Nephron (organoid): Measurements from ENCODE around the gene ZNF777.
A peak's percentile ranks its signal among the peaks of the same experiment; 100 is the strongest.
"Not testable (repeated sequence)": the region's sequence is repeated elsewhere in the genome, so short reads cannot be mapped to it uniquely, and the experiment has no call there.

Source experiments
- H3K27ac Mint-ChIP-seq, 3 experiments: 2 replicates each; pipeline ENCODE4 v1.8.0; 2020; ENCODE audit warnings: mixed read lengths in 3 of 3, mild to moderate bottlenecking in 2 of 3, moderate library complexity in 1 of 3
- H3K27me3 Mint-ChIP-seq: 2 replicates; pipeline ENCODE4 v1.8.0; 2021; ENCODE audit warnings: low read depth, mild to moderate bottlenecking, moderate library complexity, mixed read lengths
- H3K36me3 Mint-ChIP-seq: 2 replicates; pipeline ENCODE4 v1.8.0; 2020; ENCODE audit warnings: low read depth, mixed read lengths
- H3K4me1 Mint-ChIP-seq: 2 replicates; pipeline ENCODE4 v1.8.0; 2020; ENCODE audit warnings: mixed read lengths
- H3K4me3 Mint-ChIP-seq, 3 experiments: 2 replicates each; pipeline ENCODE4 v1.8.0; 2020; ENCODE audit warnings: mild to moderate bottlenecking in 3 of 3, mixed read lengths in 3 of 3, moderate library complexity in 2 of 3
- H3K9me3 Mint-ChIP-seq: 2 replicates; pipeline ENCODE4 v1.8.0; 2020; ENCODE audit warnings: mixed read lengths
- CTCF ChIP-seq, 3 experiments: fragments of 200-600 bp; sonication (generic); IDR thresholded peaks; one replicate each; pipeline ENCODE4 v1.5.0; 2021; ENCODE audit warnings: antibody characterized with exemption in 3 of 3; ENCODE audit not compliant: unreplicated experiment in 3 of 3

Gene ZNF777

GRCh38 chr7:149494738-149495368 is 34.0 kb upstream of the ZNF777 start:
- Mint-ChIP-seq H3K9me3 (no peaks in the 10 kb centered on the region), H3K4me3 (peak overlapping the region; percentile 98 to 99 (median 99)), H3K36me3 (peaks cover 46% of the 10 kb centered on the region), H3K27ac (peak overlapping the region in 1 of 3 experiments; percentile 97), H3K4me1 (peaks cover 21% of the 10 kb centered on the region), H3K27me3 (peaks cover 10% of the 10 kb centered on the region)
- TF ChIP-seq CTCF (IDR thresholded peaks at IDR 0.05; ENCODE audit: unreplicated experiment in 3 of 3), result no peak

GRCh38 chr7:149493975-149494374 is 33.1 kb upstream of the ZNF777 start:
- not testable (repeated sequence) for H3K27ac Mint-ChIP-seq, H3K9me3 Mint-ChIP-seq, H3K4me3 Mint-ChIP-seq, H3K27me3 Mint-ChIP-seq
- H3K4me1 Mint-ChIP-seq, result peaks cover 21% of the 10 kb centered on the region
- peaks cover 55% of the 10 kb centered on the region for H3K36me3 Mint-ChIP-seq

- Mint-ChIP-seq H3K4me1 (peaks cover 21% of the 10 kb centered on the region), H3K4me3 (no peak overlapping the region), H3K9me3 (no peaks in the 10 kb centered on the region), H3K27me3 (peaks cover 3% of the 10 kb centered on the region), H3K27ac (no peak overlapping the region), H3K36me3 (peaks cover 61% of the 10 kb centered on the region)
- TF ChIP-seq CTCF (IDR thresholded peaks at IDR 0.05; ENCODE audit: unreplicated experiment in 3 of 3), result no peak
Observed at GRCh38 chr7:149493366-149493765, 32.5 kb upstream of the ZNF777 start.

GRCh38 chr7:149490083-149490760 is 29.4 kb upstream of the ZNF777 start:
- H3K27me3 Mint-ChIP-seq, result peaks cover 3% of the 10 kb centered on the region
- H3K4me3 Mint-ChIP-seq, result no peak overlapping the region
- TF ChIP-seq CTCF (IDR thresholded peaks at IDR 0.05; ENCODE audit: unreplicated experiment in 3 of 3), result no peak
- H3K9me3 Mint-ChIP-seq, result no peaks in the 10 kb centered on the region
- peaks cover 4% of the 10 kb centered on the region for H3K4me1 Mint-ChIP-seq
- peaks cover 89% of the 10 kb centered on the region for H3K36me3 Mint-ChIP-seq
- no peak overlapping the region for H3K27ac Mint-ChIP-seq

GRCh38 chr7:149489391-149490024 is 28.6 kb upstream of the ZNF777 start:
- Mint-ChIP-seq H3K27ac (no peak overlapping the region), H3K36me3 (peaks cover 89% of the 10 kb centered on the region), H3K4me3 (no peak overlapping the region), H3K9me3 (no peaks in the 10 kb centered on the region), H3K4me1 (no peaks in the 10 kb centered on the region), H3K27me3 (peaks cover 3% of the 10 kb centered on the region)
- no peak for TF ChIP-seq CTCF (IDR thresholded peaks at IDR 0.05; ENCODE audit: unreplicated experiment in 3 of 3)

- TF ChIP-seq CTCF (IDR thresholded peaks at IDR 0.05; ENCODE audit: unreplicated experiment in 3 of 3), result no peak
- H3K4me1 Mint-ChIP-seq, result no peaks in the 10 kb centered on the region
- H3K27me3 Mint-ChIP-seq, result no peaks in the 10 kb centered on the region
- no peak overlapping the region for H3K4me3 Mint-ChIP-seq
- H3K9me3 Mint-ChIP-seq, result peaks cover 12% of the 10 kb centered on the region
- H3K27ac Mint-ChIP-seq, result no peak overlapping the region
- peaks cover 85% of the 10 kb centered on the region for H3K36me3 Mint-ChIP-seq
Observed at GRCh38 chr7:149479568-149479967, 18.7 kb upstream of the ZNF777 start.
